H9 (cell line): ENCODE results near the gene ASAP3. TPM values are rescaled to one million over a fixed set of nuclear protein-coding genes. Genes with fewer than 3 reads are reported as not detected.

Experiments used
- DNase-seq: peaks from one replicate; pipeline ENCODE4 v3.0.0-alpha.2; 2017
- H2AFZ ChIP-seq: one replicate; pipeline ENCODE4 v1.6.1; 2013; ENCODE audit warnings: mild to moderate bottlenecking, low read length, control low read depth, moderate library complexity
- H2AK5ac ChIP-seq: 2 replicates; pipeline ENCODE4 v1.6.1; 2013; ENCODE audit warnings: low read length, control low read depth, mixed read lengths; ENCODE audit not compliant: insufficient read length
- H2BK120ac ChIP-seq: one replicate; pipeline ENCODE4 v1.6.1; 2013; ENCODE audit warnings: low read depth, mild to moderate bottlenecking, low read length, control low read depth, inconsistent platforms; ENCODE audit not compliant: poor library complexity, severe bottlenecking
- H2BK12ac ChIP-seq: 2 replicates; pipeline ENCODE4 v1.6.1; 2013; ENCODE audit warnings: low read length, control low read depth, mixed read lengths, low read depth; ENCODE audit not compliant: insufficient read length
- H2BK15ac ChIP-seq: 2 replicates; pipeline ENCODE4 v1.6.1; 2013; ENCODE audit warnings: low read depth, low read length, control low read depth
- H2BK20ac ChIP-seq: one replicate; pipeline ENCODE4 v1.6.1; 2013; ENCODE audit warnings: low read depth, mild to moderate bottlenecking, low read length, control low read depth, inconsistent platforms; ENCODE audit not compliant: poor library complexity, severe bottlenecking
- H2BK5ac ChIP-seq: 2 replicates; pipeline ENCODE4 v1.6.1; 2013; ENCODE audit warnings: low read length, control low read depth, mixed read lengths; ENCODE audit not compliant: insufficient read length
- H3K14ac ChIP-seq: 2 replicates; pipeline ENCODE4 v1.6.1; 2013; ENCODE audit warnings: low read length, control low read depth; ENCODE audit not compliant: insufficient read depth
- H3K18ac ChIP-seq: 2 replicates; pipeline ENCODE4 v1.6.1; 2013; ENCODE audit warnings: low read depth, mild to moderate bottlenecking, mixed read lengths, low read length, control low read depth; ENCODE audit not compliant: insufficient read length
- H3K23ac ChIP-seq: 2 replicates; pipeline ENCODE4 v1.6.1; 2013; ENCODE audit warnings: low read length, control low read depth, mixed read lengths, low read depth; ENCODE audit not compliant: insufficient read length
- H3K23me2 ChIP-seq: 2 replicates; pipeline ENCODE4 v1.6.1; 2013; ENCODE audit warnings: low read depth, mild to moderate bottlenecking, mixed read lengths, low read length, control low read depth; ENCODE audit not compliant: insufficient read length, poor library complexity, severe bottlenecking
- H3K27ac ChIP-seq: 2 replicates; pipeline ENCODE4 v1.5.1; 2013; ENCODE audit warnings: low read length, control low read depth, mixed read lengths, low read depth; ENCODE audit not compliant: insufficient read length
- H3K27me3 ChIP-seq: 2 replicates; pipeline ENCODE4 v1.6.1; 2013; ENCODE audit warnings: low read length, control low read depth, inconsistent platforms; ENCODE audit not compliant: insufficient read depth
- H3K4ac ChIP-seq: 2 replicates; pipeline ENCODE4 v1.6.1; 2013; ENCODE audit warnings: low read depth, mild to moderate bottlenecking, control low read depth, inconsistent platforms, low read length, moderate library complexity
- H3K4me1 ChIP-seq: 2 replicates; pipeline ENCODE4 v1.6.1; 2013; ENCODE audit warnings: low read length, control low read depth, inconsistent platforms; ENCODE audit not compliant: insufficient read depth
- H3K4me2 ChIP-seq: 2 replicates; pipeline ENCODE4 v1.6.1; 2013; ENCODE audit warnings: low read length, control low read depth, mixed read lengths; ENCODE audit not compliant: insufficient read length, insufficient read depth
- H3K56ac ChIP-seq: 2 replicates; pipeline ENCODE4 v1.6.1; 2013; ENCODE audit warnings: low read depth, mild to moderate bottlenecking, mixed read lengths, low read length, control low read depth; ENCODE audit not compliant: insufficient read length
- H3K79me1 ChIP-seq: 2 replicates; pipeline ENCODE4 v1.6.1; 2013; ENCODE audit warnings: low read depth, mild to moderate bottlenecking, moderate library complexity, low read length, control low read depth, inconsistent platforms; ENCODE audit not compliant: insufficient read depth, poor library complexity, severe bottlenecking
- H3K79me2 ChIP-seq: 2 replicates; pipeline ENCODE4 v1.6.1; 2013; ENCODE audit warnings: low read length, control low read depth, inconsistent platforms; ENCODE audit not compliant: insufficient read depth
- H3K9ac ChIP-seq: 2 replicates; pipeline ENCODE4 v1.6.1; 2013; ENCODE audit warnings: low read length, control low read depth, mixed read lengths; ENCODE audit not compliant: insufficient read length; ENCODE audit errors: extremely low read depth
- H3K9me3 ChIP-seq: one replicate; pipeline ENCODE4 v1.6.1; 2013; ENCODE audit warnings: low read depth, low read length, inconsistent platforms; ENCODE audit not compliant: control insufficient read depth
- H3T11ph ChIP-seq: one replicate; pipeline ENCODE4 v1.6.1; 2013; ENCODE audit warnings: mild to moderate bottlenecking, low read length, control low read depth, inconsistent platforms
- H4K20me1 ChIP-seq: one replicate; pipeline ENCODE4 v1.6.1; 2013; ENCODE audit not compliant: control insufficient read depth, insufficient read length, insufficient read depth
- H4K5ac ChIP-seq: 2 replicates; pipeline ENCODE4 v1.6.1; 2013; ENCODE audit warnings: low read depth, mild to moderate bottlenecking, mixed read lengths, low read length, control low read depth; ENCODE audit not compliant: insufficient read length
- H4K8ac ChIP-seq: replicated peaks from 2 replicates; pipeline ENCODE4 v1.6.1; 2013; ENCODE audit warnings: low read length, control low read depth, mixed read lengths, low read depth; ENCODE audit not compliant: insufficient read length
- H4K91ac ChIP-seq: 2 replicates; pipeline ENCODE4 v1.6.1; 2013; ENCODE audit warnings: low read depth, mild to moderate bottlenecking, moderate library complexity, mixed read lengths, low read length, control low read depth; ENCODE audit not compliant: insufficient read length
- H3K27ac Mint-ChIP-seq, 3 experiments: 2 replicates in 2 of 3; 3 replicates in 1 of 3; pipeline ENCODE4 v1.8.0; 2020 to 2021; ENCODE audit warnings: mixed read lengths in 3 of 3, mild to moderate bottlenecking in 1 of 3, moderate library complexity in 1 of 3
- H3K27me3 Mint-ChIP-seq: 2 replicates; pipeline ENCODE4 v1.8.0; 2021; ENCODE audit warnings: low read depth, mild to moderate bottlenecking, moderate library complexity, mixed read lengths
- H3K36me3 Mint-ChIP-seq, 3 experiments: 2 replicates in 2 of 3; 3 replicates in 1 of 3; pipeline ENCODE4 v1.8.0; 2020 to 2021; ENCODE audit warnings: low read depth in 3 of 3, mixed read lengths in 3 of 3; ENCODE audit not compliant: insufficient read depth in 1 of 3
- H3K4me1 Mint-ChIP-seq, 2 experiments: 2 replicates each; pipeline ENCODE4 v1.8.0; 2020; ENCODE audit warnings: mixed read lengths in 2 of 2
- H3K4me3 Mint-ChIP-seq, 2 experiments: 2 replicates in 1 of 2; 3 replicates in 1 of 2; pipeline ENCODE4 v1.8.0; 2020 to 2021; ENCODE audit warnings: mild to moderate bottlenecking in 2 of 2, mixed read lengths in 2 of 2, moderate library complexity in 1 of 2
- H3K9me3 Mint-ChIP-seq, 2 experiments: 2 replicates in 1 of 2; 3 replicates in 1 of 2; pipeline ENCODE4 v1.8.0; 2020; ENCODE audit warnings: mild to moderate bottlenecking in 2 of 2, mixed read lengths in 2 of 2, moderate library complexity in 1 of 2
- CTCF ChIP-seq: fragments of 200-600 bp; sonication (generic); conservative IDR thresholded peaks from 3 replicates; pipeline ENCODE4 v1.8.0; 2021; ENCODE audit warnings: antibody characterized with exemption, mild to moderate bottlenecking
- WGBS: extraction: QIAGEN DNeasy Blood & Tissue Kit; methylation state at CpG from one replicate; pipeline ENCODE4 v1.1.7; 2013; ENCODE audit warnings: missing lambda C conversion rate, low lambda C conversion rate, mixed read lengths; ENCODE audit not compliant: insufficient read length; ENCODE audit errors: extremely low coverage; 5-methylcytosine and 5-hydroxymethylcytosine counted together
- total RNA-seq: library from RNA; stranded (reverse); gene quantifications from 2 replicates; pipeline ENCODE4 v1.2.1, GENCODE V29; 2021

The ASAP3 gene
- total RNA-seq, 1 experiment from 2014 or later, result 26.7 TPM

GRCh38 chr1:23419180-23419579 is 64.8 kb downstream of the ASAP3 start:
- Histone ChIP-seq H3K9ac (no peak overlapping the region), H2BK15ac (no peak overlapping the region), H3K14ac (no peak overlapping the region), H3K9me3 (no peaks in the 10 kb centered on the region), H4K5ac (no peak overlapping the region), H3K4ac (no peak overlapping the region), H2BK20ac (no peak overlapping the region), H2AFZ (no peak overlapping the region), H3T11ph (no peak overlapping the region), H2BK12ac (no peak overlapping the region), H3K27ac (no peak overlapping the region), H4K8ac (no peak overlapping the region), H3K23ac (no peak overlapping the region), H3K23me2 (no peaks in the 10 kb centered on the region), H4K20me1 (no peaks in the 10 kb centered on the region), H3K56ac (no peak overlapping the region), H3K4me2 (no peak overlapping the region), H3K4me1 (no peaks in the 10 kb centered on the region), H3K79me2 (no peaks in the 10 kb centered on the region), H4K91ac (no peak overlapping the region), H3K27me3 (peaks cover 68% of the 10 kb centered on the region), H2BK5ac (no peak overlapping the region), H2BK120ac (no peak overlapping the region), H3K79me1 (no peaks in the 10 kb centered on the region), H2AK5ac (no peak overlapping the region), H3K18ac (no peak overlapping the region)
- peak; percentile 60 for DNase-seq
- Mint-ChIP-seq H3K4me1 (peaks cover 2 to 7% of the 10 kb centered on the region in 2 experiments), H3K9me3 (peaks cover 1 to 3% of the 10 kb centered on the region in 2 experiments; a peak in 1 of 5 replicates), H3K27me3 (peaks cover 97% of the 10 kb centered on the region), H3K36me3 (no peaks in the 10 kb centered on the region; a peak in 2 of 7 replicates), H3K27ac (no peak overlapping the region), H3K4me3 (no peak overlapping the region)
- no peak for TF ChIP-seq CTCF
- WGBS, result no CpG with 5 or more reads among the region's 6 CpGs
